Thyroid gland (tissue), 4 donors: Measurements from ENCODE around the gene PARP11. TPM values are rescaled to one million over a fixed set of nuclear protein-coding genes. Genes with fewer than 3 reads are reported as not detected.
A peak's percentile ranks its signal among the peaks of the same experiment; 100 is the strongest.

Experiments
- DNase-seq, 2 donors: peaks; one replicate each; pipeline ENCODE4 v3.0.0-alpha.2; 2019
- H3K27ac ChIP-seq, 3 donors: fragments of 200-600 bp; sonication (generic); 1 replicate in 2 of 3; 2 replicates in 1 of 3; pipeline ENCODE4 v1.5.1; 2016 to 2019; ENCODE audit warnings: mild to moderate bottlenecking in 1 of 3, moderate library complexity in 1 of 3
- H3K27me3 ChIP-seq: fragments of 200-600 bp; sonication (generic); one replicate; pipeline ENCODE4 v1.5.1; 2019
- H3K36me3 ChIP-seq, 2 donors: fragments of 200-600 bp; sonication (generic); one replicate each; pipeline ENCODE4 v1.5.1; 2016 to 2019
- H3K4me1 ChIP-seq, 2 donors: fragments of 200-600 bp; sonication (generic); one replicate each; pipeline ENCODE4 v1.5.1; 2017 to 2019
- H3K4me3 ChIP-seq, 3 donors: fragments of 200-600 bp; sonication (generic); replicated peaks in 1 of 3; 1 replicate in 2 of 3; 2 replicates in 1 of 3; pipeline ENCODE4 v1.5.1; 2016; ENCODE audit warnings: mild to moderate bottlenecking in 1 of 3
- H3K9me3 ChIP-seq: fragments of 200-600 bp; sonication (generic); one replicate; pipeline ENCODE4 v1.5.1; 2017
- POLR2A ChIP-seq, 2 donors: fragments of 450-650 bp; IDR thresholded peaks; one replicate each; pipeline ENCODE4 v1.6.1; 2017; ENCODE audit warnings: antibody characterized with exemption in 2 of 2, mild to moderate bottlenecking in 2 of 2, moderate library complexity in 1 of 2
- WGBS, 2 donors: methylation state at CpG; one replicate each; pipeline ENCODE4 v1.1.5; 2017; 5-methylcytosine and 5-hydroxymethylcytosine counted together
- intact Hi-C: fragments of 100-400 bp; cut with DNase I; formaldehyde crosslinking; loops from one replicate; pipeline ENCODE4 v1.15.1; 2023
- total RNA-seq, 4 donors: library from RNA; depleted of rRNA; stranded (reverse); fragments of >200 nt; gene quantifications; one replicate each; pipeline ENCODE4 v1.2.3, GENCODE V29; 2016
- TF ChIP-seq, protein P1 (sequence below), 6 experiments: fragments of 200-600 bp in 3 of 6; fragments of 450-650 bp in 3 of 6; sonication (generic) in 3 of 6; IDR thresholded peaks; one replicate each; pipeline ENCODE4 v1.5.1; 2016 to 2019; ENCODE audit warnings: antibody characterized with exemption in 6 of 6, mild to moderate bottlenecking in 2 of 6, inconsistent platforms in 1 of 6, moderate library complexity in 1 of 6

PARP11 gene
- total RNA-seq, 4 donors from 2014 or later, result 8.7 to 26.2 (median 15.4) TPM

DNA sequence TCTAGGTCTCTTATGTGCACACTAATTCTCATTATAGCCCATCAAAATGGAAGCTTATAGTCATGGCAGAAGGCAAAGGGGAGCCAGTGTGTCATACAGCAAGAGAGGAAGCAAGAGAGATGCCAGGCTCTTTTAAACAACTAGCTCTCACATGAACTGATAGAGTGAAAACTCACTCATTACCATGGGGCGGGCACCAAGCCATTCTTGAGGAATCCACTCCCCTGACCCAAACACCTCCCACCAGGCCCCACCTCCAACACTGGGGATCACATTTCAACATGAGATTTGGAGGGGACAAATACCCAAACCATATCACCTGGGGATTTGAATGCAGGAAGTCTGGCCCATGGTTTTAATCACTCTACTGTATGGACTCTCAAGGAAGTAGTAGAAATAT is 83.4 kb downstream of the PARP11 start:
- Histone ChIP-seq H3K27ac (no peak overlapping the region), H3K27me3 (no peaks in the 10 kb centered on the region), H3K36me3 (no peaks in the 10 kb centered on the region), H3K9me3 (no peaks in the 10 kb centered on the region), H3K4me3 (no peak overlapping the region), H3K4me1 (no peaks in the 10 kb centered on the region)
- 81 to 87% methylated on average over 1 of the region's 1 CpG for WGBS, 2 donors
- TF ChIP-seq, protein P1, sequence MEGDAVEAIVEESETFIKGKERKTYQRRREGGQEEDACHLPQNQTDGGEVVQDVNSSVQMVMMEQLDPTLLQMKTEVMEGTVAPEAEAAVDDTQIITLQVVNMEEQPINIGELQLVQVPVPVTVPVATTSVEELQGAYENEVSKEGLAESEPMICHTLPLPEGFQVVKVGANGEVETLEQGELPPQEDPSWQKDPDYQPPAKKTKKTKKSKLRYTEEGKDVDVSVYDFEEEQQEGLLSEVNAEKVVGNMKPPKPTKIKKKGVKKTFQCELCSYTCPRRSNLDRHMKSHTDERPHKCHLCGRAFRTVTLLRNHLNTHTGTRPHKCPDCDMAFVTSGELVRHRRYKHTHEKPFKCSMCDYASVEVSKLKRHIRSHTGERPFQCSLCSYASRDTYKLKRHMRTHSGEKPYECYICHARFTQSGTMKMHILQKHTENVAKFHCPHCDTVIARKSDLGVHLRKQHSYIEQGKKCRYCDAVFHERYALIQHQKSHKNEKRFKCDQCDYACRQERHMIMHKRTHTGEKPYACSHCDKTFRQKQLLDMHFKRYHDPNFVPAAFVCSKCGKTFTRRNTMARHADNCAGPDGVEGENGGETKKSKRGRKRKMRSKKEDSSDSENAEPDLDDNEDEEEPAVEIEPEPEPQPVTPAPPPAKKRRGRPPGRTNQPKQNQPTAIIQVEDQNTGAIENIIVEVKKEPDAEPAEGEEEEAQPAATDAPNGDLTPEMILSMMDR (IDR thresholded peaks at IDR 0.05), result no peak
- no peak for TF ChIP-seq POLR2A (IDR thresholded peaks at IDR 0.05)
- DNase-seq, result no peak
- intact Hi-C loops, result no loop called here

DNA sequence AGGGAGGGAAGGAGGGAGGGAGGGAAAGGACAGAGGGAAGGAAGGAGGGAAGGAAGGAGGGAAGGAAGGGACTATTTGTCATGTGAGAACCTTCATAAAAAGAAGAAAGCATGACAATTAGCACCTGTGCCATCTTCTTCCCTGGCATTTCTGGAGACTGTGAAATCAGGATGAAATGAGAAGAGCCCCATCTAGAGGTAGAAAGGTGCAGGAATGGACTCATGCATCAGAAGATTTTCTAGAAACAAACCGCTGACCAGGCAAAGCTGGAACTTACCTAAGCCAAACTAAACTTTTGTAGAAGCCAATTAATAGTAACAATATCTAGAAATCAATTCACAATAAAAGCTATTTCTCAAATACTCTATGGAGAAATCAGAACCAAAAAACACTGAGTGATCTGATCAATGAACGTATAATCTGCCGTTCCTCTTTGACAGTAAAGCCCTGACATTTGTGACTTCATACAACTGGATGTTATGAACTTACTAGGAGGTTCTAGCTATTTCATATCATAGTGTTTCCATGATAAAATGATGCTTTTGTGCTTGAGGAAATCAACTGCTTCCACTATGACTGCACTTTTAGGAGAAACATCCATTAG is 95.9 kb downstream of the PARP11 start:
- no peak overlapping the region for H3K4me3 ChIP-seq
- no peak overlapping the region for H3K27ac ChIP-seq
- no peaks in the 10 kb centered on the region for H3K27me3 ChIP-seq
- H3K36me3 ChIP-seq, result no peaks in the 10 kb centered on the region
- no peaks in the 10 kb centered on the region for H3K9me3 ChIP-seq
- no peak for TF ChIP-seq POLR2A (IDR thresholded peaks at IDR 0.05)
- TF ChIP-seq, protein P1 (IDR thresholded peaks at IDR 0.05), result peak; percentile 42 to 78 (median 62)
- intact Hi-C loops, result loop anchor here (5.0 kb wide), 1 partner anchor 475 kb away; no protein-coding TSS in a partner anchor
- peak in 1 of 2 donors; percentile 4 for DNase-seq
- WGBS, 2 donors, result 52 to 58% methylated on average over 3 of the region's 3 CpGs
- no peaks in the 10 kb centered on the region for H3K4me1 ChIP-seq

DNA sequence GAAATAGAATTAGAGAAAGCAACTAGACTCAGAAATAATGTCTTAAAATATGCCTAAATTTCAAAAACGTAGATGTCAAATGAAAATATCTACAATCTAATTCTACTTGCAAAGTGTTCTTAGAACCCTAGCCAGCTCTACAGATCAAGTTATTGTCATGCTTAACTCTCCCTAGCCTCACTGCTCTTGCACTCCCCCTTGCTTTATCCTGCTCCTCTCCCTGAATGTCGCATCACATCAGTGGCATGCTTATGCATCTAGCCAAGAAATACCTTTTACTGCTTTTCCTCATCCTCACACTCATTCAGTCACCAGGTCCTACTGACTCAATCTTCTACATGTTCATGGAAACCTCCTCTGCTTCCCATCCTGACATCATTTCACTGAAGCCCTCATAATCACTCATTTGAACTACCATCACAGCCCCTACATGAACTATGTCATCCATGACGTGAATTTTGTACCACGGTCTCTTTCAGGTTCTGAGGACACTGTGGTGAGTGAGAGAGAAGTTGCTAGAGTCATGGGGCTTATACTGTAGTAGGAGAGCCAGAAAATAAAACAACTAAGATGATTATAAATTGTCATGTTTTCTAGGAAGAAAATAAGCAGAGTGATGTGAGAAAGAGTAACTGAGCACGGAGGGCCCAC is 97.7 kb downstream of the PARP11 start:
- Histone ChIP-seq H3K27me3 (no peaks in the 10 kb centered on the region), H3K9me3 (no peaks in the 10 kb centered on the region), H3K36me3 (no peaks in the 10 kb centered on the region), H3K27ac (no peak overlapping the region), H3K4me3 (no peak overlapping the region), H3K4me1 (no peaks in the 10 kb centered on the region)
- intact Hi-C loops, result loop anchor here (5.0 kb wide), 1 partner anchor 473 kb away; no protein-coding TSS in a partner anchor
- 70 to 78% methylated on average over 5 of the region's 5 CpGs for WGBS, 2 donors
- TF ChIP-seq POLR2A (IDR thresholded peaks at IDR 0.05), result no peak
- TF ChIP-seq, protein P1 (IDR thresholded peaks at IDR 0.05), result no peak
- DNase-seq, result no peak

DNA sequence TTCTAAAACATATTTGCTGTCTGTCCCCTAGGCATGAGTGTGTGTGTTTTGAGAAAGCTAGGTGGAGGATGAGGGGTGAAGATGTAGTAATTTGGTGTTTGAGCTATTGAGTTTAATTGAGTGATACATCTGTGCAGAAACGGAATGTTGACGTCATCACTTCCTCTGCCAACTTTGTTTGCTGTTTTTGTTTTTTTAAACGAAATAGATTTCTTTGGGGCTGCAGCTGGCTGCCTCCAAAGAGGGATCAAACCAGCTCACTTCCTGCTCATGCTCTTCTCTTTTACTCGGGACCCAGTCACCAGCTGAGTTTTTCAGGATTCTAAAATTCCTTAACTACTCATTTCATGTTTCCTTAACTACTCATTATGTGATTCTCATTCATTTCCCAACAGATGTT is 100.8 kb downstream of the PARP11 start:
- 56 to 57% methylated on average over 4 of the region's 4 CpGs for WGBS, 2 donors
- H3K9me3 ChIP-seq, result no peaks in the 10 kb centered on the region
- TF ChIP-seq POLR2A (IDR thresholded peaks at IDR 0.05), result no peak
- TF ChIP-seq, protein P1 (IDR thresholded peaks at IDR 0.05), result no peak
- no peaks in the 10 kb centered on the region for H3K4me1 ChIP-seq
- H3K27ac ChIP-seq, result no peak overlapping the region
- H3K27me3 ChIP-seq, result no peaks in the 10 kb centered on the region
- DNase-seq, result no peak
- H3K4me3 ChIP-seq, result no peak overlapping the region
- intact Hi-C loops, result no loop called here
- H3K36me3 ChIP-seq, result no peaks in the 10 kb centered on the region

DNA sequence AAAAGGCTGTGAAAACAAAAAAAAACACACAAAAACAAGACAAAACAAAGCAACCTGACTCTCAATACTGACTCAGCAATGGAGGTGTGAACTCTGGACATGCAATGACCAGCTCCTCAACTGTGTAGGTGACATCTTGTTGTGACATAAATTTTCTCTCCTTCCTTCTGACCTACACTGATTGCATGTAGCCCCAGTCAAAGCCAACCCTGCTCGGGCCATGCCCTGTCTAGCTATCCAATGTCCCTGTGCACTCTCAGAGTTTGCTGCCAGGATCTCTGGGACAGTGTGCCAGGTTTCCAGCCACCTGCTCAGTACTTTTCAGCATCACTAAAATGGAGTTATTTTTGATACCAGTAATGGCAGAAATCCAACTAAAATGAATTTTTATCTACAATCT is 101.3 kb downstream of the PARP11 start:
- 78 to 92% methylated on average over 1 of the region's 1 CpG for WGBS, 2 donors
- Histone ChIP-seq H3K27ac (no peak overlapping the region), H3K9me3 (no peaks in the 10 kb centered on the region), H3K4me3 (no peak overlapping the region), H3K27me3 (no peaks in the 10 kb centered on the region), H3K4me1 (no peaks in the 10 kb centered on the region), H3K36me3 (no peaks in the 10 kb centered on the region)
- intact Hi-C loops, result no loop called here
- DNase-seq, result no peak
- TF ChIP-seq, protein P1 (IDR thresholded peaks at IDR 0.05), result no peak
- no peak for TF ChIP-seq POLR2A (IDR thresholded peaks at IDR 0.05)
